Pancreas (tissue), 10 donors: ENCODE data around the gene CFB. TPM values are rescaled to one million over a fixed set of nuclear protein-coding genes. Genes with fewer than 3 reads are reported as not detected.

Source experiments
- ATAC-seq, 4 donors: fragments of 200-7000 bp; cut with Tn5 transposase; one replicate each; pipeline versions ENCODE4 v1.8.0 to v1.9.1; 2020; ENCODE audit warnings: mild to moderate bottlenecking in 4 of 4, moderate library complexity in 4 of 4
- DNase-seq, 6 donors: peaks; one replicate each; pipeline ENCODE4 v3.0.0-alpha.2; 2020
- FAIRE-seq: peaks from 2 replicates; lab custom pipeline; 2012; peaks lifted over from hg19 to GRCh38; lab: Jason Lieb, UNC
- H3K27ac ChIP-seq, 4 donors: fragments of 200-600 bp; sonication (generic); 1 replicate in 3 of 4; 2 replicates in 1 of 4; pipeline versions ENCODE4 v1.5.0 to v1.8.0; 2020
- H3K27me3 ChIP-seq, 4 donors: fragments of 200-600 bp; one replicate each; pipeline ENCODE4 v1.8.0; 2021
- H3K36me3 ChIP-seq, 3 donors: fragments of 200-600 bp; sonication (generic) in 1 of 3; one replicate each; pipeline versions ENCODE4 v1.5.0 to v1.8.0; 2020 to 2021
- H3K4me1 ChIP-seq, 3 donors: fragments of 200-600 bp; one replicate each; pipeline ENCODE4 v1.8.0; 2021
- H3K4me3 ChIP-seq, 4 donors: fragments of 200-600 bp; sonication (generic) in 2 of 4; one replicate each; pipeline versions ENCODE4 v1.5.0 to v1.8.0; 2020 to 2021
- H3K9me3 ChIP-seq, 4 donors: fragments of 200-600 bp; one replicate each; pipeline ENCODE4 v1.8.0; 2021
- WGBS, 2 donors: extraction: QIAGEN DNeasy Blood & Tissue Kit; methylation state at CpG; one replicate each; pipeline ENCODE4 v1.1.7; 2013; 5-methylcytosine and 5-hydroxymethylcytosine counted together
- intact Hi-C, 3 donors: fragments of 100-400 bp; cut with DNase I; formaldehyde crosslinking; loops; one replicate each; pipeline versions ENCODE4 v1.11.1 to v1.14.2; 2022
- polyA plus RNA-seq, 2 donors: library from polyadenylated mRNA; stranded (reverse); fragments of 200-250 nt; gene quantifications; one replicate each; pipeline ENCODE4 v1.2.3, GENCODE V29; 2013
- total RNA-seq, 6 donors: library from RNA; stranded (reverse); fragmentation: NEBNext Ultra II Directional in 4 of 6; extraction: Animal tissue kit (Norgen Biotek cat#: 25700) in 4 of 6; gene quantifications; one replicate each; pipeline versions ENCODE4 v1.2.1 to v1.2.4, GENCODE V29; 2021 to 2023
- TF ChIP-seq, protein P1 (sequence below), 4 donors: fragments of 200-600 bp; sonication (generic) in 3 of 4; IDR thresholded peaks; one replicate each; pipeline versions ENCODE4 v1.5.0 to v1.8.0; 2021; ENCODE audit warnings: antibody characterized with exemption in 4 of 4
- donor health status: healthy with polysubstance abuse.
- donor health status: DM: no; HTN: no; CAD: no; lungs with moderate emphysema.
- donor health status: DM: no; HTN: no; CAD: no.
- donor health status: control.
- donor health status: control.
- donor health status: Bipolar disorder and iron deficiency.
- donor health status: DM: yes; HTN: yes; CAD: no.
- donor health status: DM: no; HTN: no; CAD: no.
- donor health status: DM: no; HTN: no; CAD: no.
- donor health status: DM: yes; HTN: yes; CAD: no.

The CFB gene
- total and polyA plus RNA-seq, 8 donors: 23.4 to 330 (median 86.8) TPM

GRCh38 chr6:31898383-31899011, 47.4 kb upstream of the CFB start:
- Histone ChIP-seq H3K4me1 (peaks cover 4 to 11% (median 5%) of the 10 kb centered on the region in 3 donors), H3K27ac (peak overlapping the region; percentile 47 to 79 (median 60)), H3K27me3 (no peaks in the 10 kb centered on the region), H3K9me3 (no peaks in the 10 kb centered on the region), H3K4me3 (peak overlapping the region; percentile 62 to 97 (median 86)), H3K36me3 (peaks cover 0 to 10% (median 0%) of the 10 kb centered on the region in 3 donors)
- TF ChIP-seq, protein P1, sequence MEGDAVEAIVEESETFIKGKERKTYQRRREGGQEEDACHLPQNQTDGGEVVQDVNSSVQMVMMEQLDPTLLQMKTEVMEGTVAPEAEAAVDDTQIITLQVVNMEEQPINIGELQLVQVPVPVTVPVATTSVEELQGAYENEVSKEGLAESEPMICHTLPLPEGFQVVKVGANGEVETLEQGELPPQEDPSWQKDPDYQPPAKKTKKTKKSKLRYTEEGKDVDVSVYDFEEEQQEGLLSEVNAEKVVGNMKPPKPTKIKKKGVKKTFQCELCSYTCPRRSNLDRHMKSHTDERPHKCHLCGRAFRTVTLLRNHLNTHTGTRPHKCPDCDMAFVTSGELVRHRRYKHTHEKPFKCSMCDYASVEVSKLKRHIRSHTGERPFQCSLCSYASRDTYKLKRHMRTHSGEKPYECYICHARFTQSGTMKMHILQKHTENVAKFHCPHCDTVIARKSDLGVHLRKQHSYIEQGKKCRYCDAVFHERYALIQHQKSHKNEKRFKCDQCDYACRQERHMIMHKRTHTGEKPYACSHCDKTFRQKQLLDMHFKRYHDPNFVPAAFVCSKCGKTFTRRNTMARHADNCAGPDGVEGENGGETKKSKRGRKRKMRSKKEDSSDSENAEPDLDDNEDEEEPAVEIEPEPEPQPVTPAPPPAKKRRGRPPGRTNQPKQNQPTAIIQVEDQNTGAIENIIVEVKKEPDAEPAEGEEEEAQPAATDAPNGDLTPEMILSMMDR (IDR thresholded peaks at IDR 0.05): no peak
- ATAC-seq (peak; percentile 47 to 68 (median 62)), FAIRE-seq (no peak), DNase-seq (peak in 2 of 6 donors; percentile 42)
- intact Hi-C loops: no loop called here
- 13 to 17% methylated on average over 8 of the region's 8 CpGs for WGBS, 2 donors

DNA sequence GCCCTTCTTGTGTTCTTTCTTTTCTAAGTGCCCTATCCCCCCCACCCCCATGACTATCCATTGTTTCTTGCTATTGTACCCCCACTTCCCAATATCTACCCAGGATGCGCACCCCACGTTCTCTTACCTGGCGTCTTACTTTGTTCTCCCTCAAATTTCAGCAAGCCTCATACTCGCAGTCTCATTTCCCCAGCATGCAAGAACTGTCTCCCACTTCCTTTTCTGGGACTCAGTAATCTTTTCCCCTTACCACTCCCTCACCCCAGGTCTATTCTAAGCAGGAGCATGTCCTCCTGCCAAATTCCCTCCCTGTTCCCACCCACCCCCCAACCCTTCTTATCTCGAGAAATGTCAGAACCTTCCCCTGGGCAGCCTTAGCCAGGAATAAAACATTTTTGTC, 46.7 kb upstream of the CFB start:
- Histone ChIP-seq H3K27me3 (no peaks in the 10 kb centered on the region), H3K4me1 (peaks cover 4 to 11% (median 5%) of the 10 kb centered on the region in 3 donors), H3K27ac (no peak overlapping the region), H3K4me3 (no peak overlapping the region), H3K9me3 (no peaks in the 10 kb centered on the region), H3K36me3 (peaks cover 0 to 10% (median 0%) of the 10 kb centered on the region in 3 donors)
- intact Hi-C loops: no loop called here
- ATAC-seq (no peak), FAIRE-seq (no peak), DNase-seq (no peak)
- WGBS, 2 donors: 61 to 68% methylated on average over 5 of the region's 5 CpGs
- TF ChIP-seq, protein P1 (IDR thresholded peaks at IDR 0.05): no peak

DNA sequence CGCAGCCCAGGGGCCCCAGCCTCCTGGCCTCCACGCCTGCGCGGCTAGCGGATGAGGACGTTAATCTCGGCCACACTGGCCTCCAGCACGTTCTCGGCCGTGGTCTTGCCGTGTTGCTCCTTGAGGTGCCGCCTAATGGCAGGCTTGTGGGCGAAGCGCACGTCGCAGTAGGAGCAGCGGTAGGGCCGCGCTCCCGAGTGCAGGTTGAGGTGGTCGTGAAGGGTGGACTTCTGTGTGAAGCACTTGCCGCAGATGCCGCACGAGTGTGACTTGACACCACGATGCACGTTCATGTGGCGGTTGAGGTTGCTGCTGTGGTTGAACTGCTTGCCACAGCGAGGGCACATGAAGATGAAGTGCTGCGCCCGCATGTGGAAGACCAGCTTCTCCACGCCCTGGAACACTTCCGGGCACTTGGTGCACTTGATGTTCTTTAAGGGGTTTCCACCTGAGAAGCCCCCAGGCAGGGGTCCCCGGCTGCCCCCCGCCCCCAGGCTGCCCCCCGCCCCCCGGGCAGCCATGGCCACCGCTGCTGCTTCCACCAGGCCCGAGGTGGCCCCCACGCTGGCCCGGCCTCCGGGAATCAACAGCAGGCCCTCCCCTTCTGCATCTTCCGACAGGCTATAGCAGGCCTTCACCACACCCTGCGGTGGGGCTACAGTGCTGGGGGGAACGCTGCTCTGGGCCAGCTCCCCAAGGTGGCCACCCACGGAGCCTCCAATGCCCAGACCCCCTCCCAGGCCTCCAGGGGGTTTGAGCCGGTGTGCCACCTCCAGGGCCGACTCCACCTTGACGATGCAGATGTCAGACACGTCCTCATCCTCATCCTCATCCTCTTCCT, 45.8 kb upstream of the CFB start:
- FAIRE-seq (no peak), ATAC-seq (no peak), DNase-seq (peak in 4 of 6 donors; percentile 40 to 82 (median 54))
- H3K4me3 ChIP-seq: no peak overlapping the region
- peaks cover 0 to 3% (median 0%) of the 10 kb centered on the region in 3 donors for H3K36me3 ChIP-seq
- intact Hi-C loops: loop anchor here in 2 of 3 donors (10.0 kb wide), 1 partner anchor 55 kb away; the partner anchor contains the start of genes NELFE (in 2 of the 2) and SKIC2 (in 2 of the 2)
- H3K27ac ChIP-seq: no peak overlapping the region
- TF ChIP-seq, protein P1 (IDR thresholded peaks at IDR 0.05): no peak
- H3K4me1 ChIP-seq: peaks cover 4 to 11% (median 5%) of the 10 kb centered on the region in 3 donors
- 84 to 85% methylated on average over 47 to 49 of the region's 49 CpGs for WGBS, 2 donors
- no peaks in the 10 kb centered on the region for H3K27me3 ChIP-seq
- H3K9me3 ChIP-seq: no peaks in the 10 kb centered on the region

DNA sequence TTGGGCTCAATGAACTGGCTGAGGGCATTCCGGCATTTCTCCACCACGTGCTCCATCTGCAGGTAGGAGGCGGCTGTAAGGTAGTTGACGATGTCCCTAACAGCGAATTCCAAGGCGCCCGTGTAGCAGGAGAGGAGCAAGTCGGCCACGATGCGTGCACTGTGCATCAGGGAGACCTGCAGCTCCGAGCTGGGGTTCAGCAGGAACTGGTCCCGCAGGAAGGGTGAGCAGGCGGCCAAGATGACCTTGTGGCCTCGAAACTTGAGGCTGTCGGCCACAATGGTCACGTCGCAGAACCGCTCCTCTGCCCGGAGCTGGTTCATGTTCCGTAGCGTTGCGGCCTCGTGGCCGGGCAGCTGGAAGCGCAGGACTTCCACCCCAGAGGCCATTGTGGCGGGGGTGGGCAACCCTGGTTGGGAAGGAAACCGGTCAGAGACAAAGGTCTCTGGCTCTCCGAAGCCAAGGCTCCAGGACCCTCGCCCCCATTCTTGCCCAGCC, 44.9 kb upstream of the CFB start:
- WGBS, 2 donors: 10 to 11% methylated on average over 26 to 29 of the region's 29 CpGs
- no peak for FAIRE-seq
- intact Hi-C loops: loop anchor here in 2 of 3 donors (10.0 kb wide), 1 partner anchor 54 kb away; the partner anchor contains the start of genes NELFE (in 2 of the 2) and SKIC2 (in 2 of the 2)
- peak in 1 of 4 donors; percentile 0 for ATAC-seq
- DNase-seq: peak in 5 of 6 donors; percentile 36 to 86 (median 56)
- Histone ChIP-seq H3K27me3 (no peaks in the 10 kb centered on the region), H3K9me3 (no peaks in the 10 kb centered on the region), H3K4me1 (peaks cover 4 to 11% (median 5%) of the 10 kb centered on the region in 3 donors), H3K27ac (peak overlapping the region; percentile 63 to 86 (median 68)), H3K36me3 (no peaks in the 10 kb centered on the region), H3K4me3 (peak overlapping the region in 3 of 4 donors; percentile 39 to 67 (median 59))
- TF ChIP-seq, protein P1 (IDR thresholded peaks at IDR 0.05): no peak
